HG02759 (cell line): Measurements from ENCODE around the gene DOC2A.

Source experiments
- ATAC-seq: cut with Tn5 transposase; IDR thresholded peaks from one replicate; pipeline ENCODE4 v1.9.1; 2021; ENCODE audit warnings: mild to moderate bottlenecking, moderate library complexity; ENCODE audit not compliant: unreplicated experiment

Gene DOC2A

GRCh38 chr16:29990034-29990433 lies 20.8 kb downstream of the DOC2A start:
- ATAC-seq, result no peak

GRCh38 chr16:29989111-29989858 lies 21.5 kb downstream of the DOC2A start:
- ATAC-seq, result no peak

GRCh38 chr16:29988346-29989075 lies 22.3 kb downstream of the DOC2A start:
- ATAC-seq, result no peak

- no peak for ATAC-seq
Measured at GRCh38 chr16:29987371-29988085, 23.3 kb downstream of the DOC2A start.

- ATAC-seq, result no peak
Measured at GRCh38 chr16:29986931-29987330, 23.9 kb downstream of the DOC2A start.

GRCh38 chr16:29986231-29986630 lies 24.6 kb downstream of the DOC2A start:
- ATAC-seq, result no peak

- no peak for ATAC-seq
Measured at GRCh38 chr16:29985271-29985811, 25.5 kb downstream of the DOC2A start.

- ATAC-seq, result no peak
Measured at GRCh38 chr16:29984764-29985147, 26.1 kb downstream of the DOC2A start.

- no peak for ATAC-seq
Measured at GRCh38 chr16:29984137-29984763, 26.6 kb downstream of the DOC2A start.

- ATAC-seq, result no peak
Measured at GRCh38 chr16:29983420-29984136, 27.2 kb downstream of the DOC2A start.

GRCh38 chr16:29982560-29983419 lies 28.0 kb downstream of the DOC2A start:
- no peak for ATAC-seq

- ATAC-seq, result no peak
Measured at GRCh38 chr16:29978564-29979270, 32.1 kb downstream of the DOC2A start.

GRCh38 chr16:29978081-29978480 lies 32.7 kb downstream of the DOC2A start:
- ATAC-seq, result no peak

GRCh38 chr16:29977063-29977825 lies 33.6 kb downstream of the DOC2A start:
- no peak for ATAC-seq

- no peak for ATAC-seq
Measured at GRCh38 chr16:29975811-29976511, 34.9 kb downstream of the DOC2A start.

GRCh38 chr16:29975134-29975538 lies 35.7 kb downstream of the DOC2A start:
- ATAC-seq, result no peak
